Tibial artery (tissue), 4 donors: ENCODE results near the gene CHKB.
"Not testable (repeated sequence)": the region's sequence is repeated elsewhere in the genome, so short reads cannot be mapped to it uniquely, and the experiment has no call there.

Source experiments
- DNase-seq, 2 donors: peaks; one replicate each; pipeline ENCODE4 v3.0.0-alpha.2; 2019
- H3K27ac ChIP-seq, 2 donors: fragments of 200-600 bp; sonication (generic) in 1 of 2; 1 replicate in 1 of 2; 2 replicates in 1 of 2; pipeline ENCODE4 v1.5.1; 2018 to 2019; ENCODE audit warnings: mild to moderate bottlenecking in 1 of 2
- H3K27me3 ChIP-seq, 2 donors: fragments of 200-600 bp; sonication (generic) in 1 of 2; one replicate each; pipeline versions ENCODE4 v1.5.1 to v1.6.0; 2016 to 2019
- H3K36me3 ChIP-seq, 3 donors: fragments of 200-600 bp; sonication (generic) in 2 of 3; one replicate each; pipeline ENCODE4 v1.5.1; 2016 to 2019; ENCODE audit warnings: mild to moderate bottlenecking in 2 of 3
- H3K4me1 ChIP-seq, 4 donors: fragments of 200-600 bp; sonication (generic) in 2 of 4; 1 replicate in 3 of 4; 2 replicates in 1 of 4; pipeline ENCODE4 v1.5.1; 2016 to 2019
- H3K4me3 ChIP-seq, 2 donors: fragments of 200-600 bp; sonication (generic) in 1 of 2; 1 replicate in 1 of 2; 2 replicates in 1 of 2; pipeline ENCODE4 v1.5.1; 2018 to 2019; ENCODE audit warnings: mild to moderate bottlenecking in 2 of 2
- H3K9me3 ChIP-seq, 3 donors: fragments of 200-600 bp; sonication (generic) in 1 of 3; one replicate each; pipeline ENCODE4 v1.5.1; 2016 to 2019
- CTCF ChIP-seq, 2 experiments: fragments of 200-600 bp in 1 of 2; fragments of 450-650 bp in 1 of 2; IDR thresholded peaks; one replicate each; pipeline ENCODE4 v1.5.1; 2017 to 2019; ENCODE audit warnings: antibody characterized with exemption in 2 of 2, mild to moderate bottlenecking in 1 of 2, moderate library complexity in 1 of 2
- intact Hi-C: fragments of 100-400 bp; cut with DNase I; formaldehyde crosslinking; loops from one replicate; pipeline ENCODE4 v1.15.0; 2023; ENCODE audit warnings: low total_unique reads

Gene CHKB

GRCh38 chr22:50540381-50540780, 42.3 kb downstream of the CHKB start:
- H3K4me1 ChIP-seq = peaks cover 0 to 17% (median 10%) of the 10 kb centered on the region in 4 donors
- intact Hi-C loops = no loop called here
- no peak for DNase-seq

GRCh38 chr22:50537765-50538164, 44.9 kb downstream of the CHKB start:
- intact Hi-C loops = no loop called here
- H3K36me3 ChIP-seq = no peaks in the 10 kb centered on the region
- DNase-seq = no peak
- no peaks in the 10 kb centered on the region for H3K9me3 ChIP-seq
- no peak overlapping the region for H3K4me3 ChIP-seq
- H3K27ac ChIP-seq = no peak overlapping the region
- H3K27me3 ChIP-seq = peaks cover 0 to 52% of the 10 kb centered on the region in 2 donors
- H3K4me1 ChIP-seq = peaks cover 0 to 5% (median 2%) of the 10 kb centered on the region in 4 donors
- no peak for TF ChIP-seq CTCF (IDR thresholded peaks at IDR 0.05)

More at GRCh38 chr22:50540381-50540780, 42.3 kb downstream of the CHKB start:
- Histone ChIP-seq H3K36me3 (no peaks in the 10 kb centered on the region), H3K4me3 (no peak overlapping the region), H3K9me3 (no peaks in the 10 kb centered on the region), H3K27me3 (peaks cover 0 to 48% of the 10 kb centered on the region in 2 donors), H3K27ac (no peak overlapping the region)
- no peak for TF ChIP-seq CTCF (IDR thresholded peaks at IDR 0.05)

- Histone ChIP-seq H3K4me3 (no peak overlapping the region), H3K36me3 (no peaks in the 10 kb centered on the region), H3K27me3 (peaks cover 6 to 65% of the 10 kb centered on the region in 2 donors), H3K27ac (no peak overlapping the region), H3K4me1 (peaks cover 0 to 19% (median 16%) of the 10 kb centered on the region in 4 donors), H3K9me3 (no peaks in the 10 kb centered on the region)
- no peak for TF ChIP-seq CTCF (IDR thresholded peaks at IDR 0.05)
- intact Hi-C loops = no loop called here
- no peak for DNase-seq
Observed at GRCh38 chr22:50536226-50536625, 46.4 kb downstream of the CHKB start.

GRCh38 chr22:50535113-50535512, 47.5 kb downstream of the CHKB start:
- Histone ChIP-seq H3K4me1 (peaks cover 0 to 29% (median 27%) of the 10 kb centered on the region in 4 donors), H3K27ac (no peak overlapping the region), H3K4me3 (no peak overlapping the region), H3K9me3 (no peaks in the 10 kb centered on the region), H3K36me3 (no peaks in the 10 kb centered on the region), H3K27me3 (peaks cover 6 to 76% of the 10 kb centered on the region in 2 donors)
- intact Hi-C loops = no loop called here
- TF ChIP-seq CTCF (IDR thresholded peaks at IDR 0.05) = no peak
- DNase-seq = no peak

- H3K27ac ChIP-seq, intact Hi-C loops: not testable (repeated sequence)
Observed at GRCh38 chr22:50533856-50534711, 48.6 kb downstream of the CHKB start.

More at GRCh38 chr22:50533856-50534711, 48.6 kb downstream of the CHKB start:
- Histone ChIP-seq H3K4me1 (peaks cover 0 to 37% (median 31%) of the 10 kb centered on the region in 4 donors), H3K27me3 (peaks cover 6 to 85% of the 10 kb centered on the region in 2 donors)
- not testable (repeated sequence) for DNase-seq, H3K4me3 ChIP-seq, H3K9me3 ChIP-seq, H3K36me3 ChIP-seq
